COLO668 (cell line): ENCODE data around the gene CFAP73.
"Not testable (repeated sequence)": the region's sequence is repeated elsewhere in the genome, so short reads cannot be mapped to it uniquely, and the experiment has no call there.

Source experiments
- DNase-seq: peaks from one replicate; lab custom pipeline; 2025; ENCODE audit not compliant: unreplicated experiment; lab: John Stamatoyannopoulos, UW

Gene CFAP73

GRCh38 chr12:113186033-113186365 is 36.5 kb downstream of the CFAP73 start:
- DNase-seq = no peak

GRCh38 chr12:113186666-113187325 is 37.3 kb downstream of the CFAP73 start:
- DNase-seq = no peak

- DNase-seq = no peak
Measured at GRCh38 chr12:113189361-113189760, 39.8 kb downstream of the CFAP73 start.

GRCh38 chr12:113190761-113191160 is 41.2 kb downstream of the CFAP73 start:
- DNase-seq = no peak

GRCh38 chr12:113191227-113191626 is 41.7 kb downstream of the CFAP73 start:
- DNase-seq = no peak

- DNase-seq = no peak
Measured at GRCh38 chr12:113194971-113195391, 45.5 kb downstream of the CFAP73 start.

GRCh38 chr12:113195598-113195997 is 46.1 kb downstream of the CFAP73 start:
- DNase-seq = no peak

- no peak for DNase-seq
Measured at GRCh38 chr12:113196582-113196981, 47.1 kb downstream of the CFAP73 start.

GRCh38 chr12:113196990-113197389 is 47.5 kb downstream of the CFAP73 start:
- peak; percentile 62 for DNase-seq

GRCh38 chr12:113197518-113198077 is 48.1 kb downstream of the CFAP73 start:
- no peak for DNase-seq

GRCh38 chr12:113198296-113198695 is 48.8 kb downstream of the CFAP73 start:
- no peak for DNase-seq

GRCh38 chr12:113200021-113200797 is 50.7 kb downstream of the CFAP73 start:
- DNase-seq = no peak

- DNase-seq = no peak
Measured at GRCh38 chr12:113201187-113202177, 52.0 kb downstream of the CFAP73 start.

GRCh38 chr12:113202300-113203075 is 53.0 kb downstream of the CFAP73 start:
- no peak for DNase-seq

GRCh38 chr12:113203852-113204760 is 54.6 kb downstream of the CFAP73 start:
- no peak for DNase-seq

- no peak for DNase-seq
Measured at GRCh38 chr12:113204804-113205203, 55.3 kb downstream of the CFAP73 start.

- not testable (repeated sequence) for DNase-seq
Measured at GRCh38 chr12:113206802-113207201, 57.3 kb downstream of the CFAP73 start.

GRCh38 chr12:113207613-113208040 is 58.1 kb downstream of the CFAP73 start:
- DNase-seq = no peak
